GM21619 (cell line): Measurements from ENCODE around the gene RNF123.
"Not testable (repeated sequence)": the region's sequence is repeated elsewhere in the genome, so short reads cannot be mapped to it uniquely, and the experiment has no call there.

Experiments used
- ATAC-seq: cut with Tn5 transposase; IDR thresholded peaks from one replicate; pipeline ENCODE4 v1.9.1; 2021; ENCODE audit not compliant: unreplicated experiment

The RNF123 gene

DNA sequence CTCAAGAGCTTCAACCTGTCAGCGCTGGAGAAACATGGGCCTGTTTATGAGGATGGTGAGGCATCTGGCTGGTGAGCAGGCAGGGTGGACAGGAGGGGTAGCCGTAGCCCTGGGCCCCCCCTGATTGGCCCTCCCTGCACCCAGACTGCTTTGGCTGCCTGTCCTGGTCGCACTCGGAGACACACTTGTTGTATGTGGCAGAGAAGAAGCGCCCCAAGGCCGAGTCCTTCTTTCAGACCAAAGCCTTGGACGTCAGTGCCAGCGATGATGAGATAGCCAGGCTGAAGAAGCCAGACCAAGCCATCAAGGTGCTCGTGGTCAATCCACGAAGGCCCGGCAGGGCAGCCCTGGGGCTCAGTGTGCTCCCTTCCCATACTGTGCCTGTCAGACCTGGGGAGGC lies 13.4 kb upstream of the RNF123 start:
- ATAC-seq, result no peak

DNA sequence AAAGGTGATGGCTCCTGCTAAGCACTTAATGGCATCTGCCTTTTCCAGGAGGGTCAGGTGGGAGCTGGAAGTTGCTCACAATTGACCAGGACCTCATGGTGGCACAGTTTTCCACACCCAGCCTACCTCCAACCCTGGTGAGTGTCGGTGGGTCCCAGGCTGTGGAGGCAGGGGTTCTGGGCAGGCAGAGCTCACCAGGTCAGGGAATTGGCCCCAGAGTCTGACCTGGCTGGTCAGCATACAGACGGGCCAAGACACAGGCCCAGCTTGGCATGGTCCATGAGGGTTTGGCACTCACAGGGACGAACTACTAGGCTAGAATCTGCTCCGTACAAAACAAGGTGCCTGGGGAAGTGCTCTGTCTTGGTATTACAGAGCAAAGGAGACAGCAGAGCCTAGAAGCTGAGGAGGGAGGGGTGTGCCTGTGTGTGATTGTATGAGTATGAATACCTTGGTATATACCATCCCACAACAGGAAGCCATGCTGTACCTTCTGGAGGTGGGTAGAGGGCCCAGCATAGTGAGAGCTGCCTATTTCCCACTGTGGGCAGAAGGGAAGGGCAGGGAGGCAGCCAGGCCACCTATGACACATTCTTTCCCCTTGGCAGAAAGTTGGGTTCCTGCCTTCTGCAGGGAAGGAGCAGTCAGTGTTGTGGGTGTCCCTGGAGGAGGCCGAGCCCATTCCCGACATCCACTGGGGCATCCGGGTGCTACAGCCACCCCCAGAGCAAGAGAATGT lies 8.7 kb upstream of the RNF123 start:
- no peak for ATAC-seq

DNA sequence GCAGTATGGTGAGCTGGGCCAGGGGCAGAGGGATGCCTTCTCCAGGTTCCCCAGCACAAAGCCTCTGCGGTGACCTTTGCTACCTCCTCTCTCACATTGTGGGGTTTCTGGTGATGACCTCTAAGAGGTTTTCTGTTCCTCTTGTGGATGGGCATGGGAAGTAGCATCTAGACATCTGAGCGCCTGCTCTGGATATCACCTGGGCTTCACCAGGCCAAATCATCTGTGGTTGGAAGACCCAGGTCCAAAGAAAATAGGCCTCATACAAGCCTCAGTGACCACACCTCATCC lies 8.2 kb upstream of the RNF123 start:
- ATAC-seq, result no peak

DNA sequence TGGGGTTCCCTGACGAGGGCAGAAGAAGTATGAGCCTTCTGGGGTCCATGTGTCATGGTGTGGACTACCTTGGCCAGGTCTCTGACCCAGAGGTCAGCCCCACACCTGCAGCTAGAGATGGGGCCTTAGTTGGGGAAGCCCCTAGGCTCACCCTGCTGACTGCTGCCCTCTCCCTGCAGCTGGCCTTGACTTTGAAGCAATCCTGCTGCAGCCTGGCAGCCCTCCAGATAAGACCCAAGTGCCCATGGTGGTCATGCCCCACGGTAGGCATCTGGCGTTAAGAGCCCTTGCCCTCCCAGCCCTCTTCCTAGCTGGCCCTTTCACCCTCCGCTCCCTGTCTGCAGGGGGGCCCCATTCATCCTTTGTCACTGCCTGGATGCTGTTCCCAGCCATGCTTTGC lies 7.8 kb upstream of the RNF123 start:
- ATAC-seq, result no peak

DNA sequence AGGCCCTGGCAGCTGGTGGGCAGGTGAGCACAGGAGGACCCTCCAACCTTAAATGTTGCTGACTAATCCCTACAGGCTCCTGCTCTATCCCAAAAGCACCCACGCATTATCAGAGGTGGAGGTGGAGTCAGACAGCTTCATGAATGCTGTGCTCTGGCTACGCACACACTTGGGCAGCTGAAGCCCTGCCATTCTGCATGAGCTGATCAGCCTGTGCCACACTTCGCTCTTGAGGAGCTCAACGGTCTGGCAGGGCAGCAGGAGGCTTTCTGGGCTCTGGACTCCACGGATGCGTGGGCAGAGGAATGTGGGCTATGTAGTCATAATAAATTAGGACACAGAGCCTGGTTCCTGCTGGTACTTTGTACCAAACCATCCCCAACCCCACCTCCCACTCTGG lies 6.2 kb upstream of the RNF123 start:
- ATAC-seq, result no peak

DNA sequence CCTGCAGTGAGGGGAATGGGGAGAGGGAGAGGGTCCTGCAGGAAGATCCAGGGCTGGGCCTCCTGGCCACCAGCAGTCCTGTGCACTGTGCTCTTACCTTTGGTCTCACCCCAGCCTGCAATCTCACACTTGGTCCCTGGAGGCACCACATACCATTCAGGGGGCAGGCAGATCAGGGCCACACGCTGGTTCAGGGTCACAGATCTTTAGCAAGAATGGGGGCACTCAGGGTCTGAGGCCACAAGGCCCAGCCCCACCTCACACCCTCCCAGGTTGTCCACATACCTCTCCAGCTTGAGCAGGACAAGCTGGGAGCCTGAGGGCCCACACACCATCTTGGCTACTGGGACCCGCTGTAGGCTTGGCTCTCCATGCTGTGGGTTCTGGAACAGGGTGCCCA lies 4.9 kb upstream of the RNF123 start:
- ATAC-seq, result not testable (repeated sequence)

DNA sequence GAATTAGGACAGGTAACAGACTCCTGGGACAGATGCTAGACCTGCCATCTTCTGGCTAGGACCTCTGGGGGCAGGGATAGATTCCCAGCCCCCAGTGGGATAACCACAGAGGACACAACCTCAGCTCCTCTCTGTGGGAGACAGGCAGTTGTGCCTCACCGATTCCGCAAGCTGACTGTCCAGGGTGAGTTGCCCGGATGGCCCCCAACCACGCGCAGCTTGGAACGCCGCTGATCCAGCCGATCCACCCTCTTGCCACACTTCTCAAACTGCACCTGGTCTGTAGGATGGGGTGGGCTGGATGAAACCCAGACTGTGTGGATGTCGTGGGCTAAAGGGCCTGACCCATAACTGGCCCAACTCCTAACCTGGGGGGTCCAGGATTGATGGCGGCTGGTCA lies 4.3 kb upstream of the RNF123 start:
- not testable (repeated sequence) for ATAC-seq

DNA sequence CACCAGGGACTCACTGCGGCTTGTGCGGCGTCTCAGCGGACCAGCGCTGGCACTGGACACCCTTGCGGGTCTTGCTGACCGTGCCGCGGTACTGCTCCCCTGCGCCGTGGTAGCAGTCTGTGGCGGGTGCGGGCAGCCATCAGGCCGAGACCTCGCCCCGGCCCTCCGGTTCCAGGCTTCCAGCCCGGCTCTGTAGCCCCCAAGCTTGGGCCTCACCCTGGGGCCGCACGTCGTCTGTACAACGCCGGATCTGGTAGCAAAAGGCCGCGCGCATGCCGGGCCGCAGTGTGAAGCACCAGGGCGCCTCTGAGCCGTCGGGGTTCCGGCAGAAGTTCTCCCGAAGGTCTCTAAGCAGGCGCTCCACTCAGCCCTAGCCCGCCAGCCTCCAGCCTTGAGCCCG lies 3.5 kb upstream of the RNF123 start:
- ATAC-seq, result not testable (repeated sequence)

DNA sequence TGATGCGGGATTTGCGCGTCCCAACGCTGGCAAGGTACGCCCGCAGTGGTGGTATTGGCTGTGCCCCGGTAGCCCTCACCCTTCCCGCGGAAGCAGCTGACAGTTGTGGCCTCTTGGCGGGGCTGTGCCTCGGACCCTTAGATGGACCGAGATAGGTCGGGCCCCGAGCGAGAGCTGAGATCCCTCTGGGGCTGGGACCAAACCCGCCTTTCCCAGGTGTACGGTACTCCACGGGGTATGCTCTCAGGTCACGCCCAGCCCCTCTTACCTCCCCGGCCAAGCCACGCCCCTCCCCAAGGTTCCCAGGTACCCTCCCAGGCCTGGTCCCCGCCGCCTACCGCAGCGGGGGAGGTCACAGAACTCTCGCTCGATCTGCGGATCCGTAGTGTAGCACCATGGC lies 3.0 kb upstream of the RNF123 start:
- ATAC-seq, result not testable (repeated sequence)

DNA sequence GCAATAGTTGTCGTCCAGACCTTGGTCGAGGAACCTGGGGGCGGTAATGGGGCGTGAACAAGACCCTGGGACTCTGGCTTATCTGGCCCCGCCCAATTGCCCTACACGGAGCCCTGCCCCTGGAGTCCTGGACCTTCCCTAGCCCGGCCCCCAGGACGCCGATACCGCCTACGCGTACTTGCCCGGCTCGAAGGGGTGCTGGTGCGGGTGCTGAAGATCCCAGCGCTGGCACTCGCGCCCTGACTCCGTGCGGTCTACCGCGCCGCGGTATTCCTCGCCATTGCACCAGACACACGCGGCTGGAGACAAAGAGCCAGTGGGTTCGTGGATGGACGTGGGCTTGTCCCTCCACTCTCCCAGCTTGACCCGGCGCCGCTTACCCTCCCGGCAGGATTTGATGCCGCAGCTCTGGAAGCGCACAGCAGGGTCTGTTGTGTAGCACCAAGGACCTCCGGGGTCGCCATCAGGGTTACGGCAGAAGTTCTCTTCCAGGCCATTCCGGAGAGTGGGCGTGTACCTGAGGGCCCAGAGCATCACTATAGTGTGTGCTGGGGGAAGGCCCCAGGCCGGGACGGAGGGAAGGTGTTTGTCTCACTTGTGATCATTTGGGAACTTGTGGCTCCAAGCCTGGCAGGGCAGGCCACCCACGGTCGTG lies 2.5 kb upstream of the RNF123 start:
- not testable (repeated sequence) for ATAC-seq

DNA sequence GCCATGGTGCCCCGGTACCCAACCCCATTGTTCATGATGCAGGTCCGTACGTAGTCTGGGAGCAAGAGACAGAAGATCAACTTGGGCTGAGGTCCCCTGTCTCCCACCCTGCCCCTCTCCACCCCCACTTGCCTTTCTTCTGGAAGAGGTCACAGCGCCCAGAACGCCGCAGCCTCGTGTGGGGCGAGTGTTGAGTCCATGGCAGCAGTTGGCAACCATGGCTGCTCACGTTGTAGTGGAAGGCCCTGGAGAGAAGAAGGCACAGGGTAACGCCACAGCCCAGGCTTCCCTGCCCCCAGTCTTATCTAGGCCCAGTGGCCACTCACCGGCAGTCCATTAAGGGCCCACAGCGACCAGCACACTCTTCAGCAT lies 1.9 kb upstream of the RNF123 start:
- ATAC-seq, result not testable (repeated sequence)

DNA sequence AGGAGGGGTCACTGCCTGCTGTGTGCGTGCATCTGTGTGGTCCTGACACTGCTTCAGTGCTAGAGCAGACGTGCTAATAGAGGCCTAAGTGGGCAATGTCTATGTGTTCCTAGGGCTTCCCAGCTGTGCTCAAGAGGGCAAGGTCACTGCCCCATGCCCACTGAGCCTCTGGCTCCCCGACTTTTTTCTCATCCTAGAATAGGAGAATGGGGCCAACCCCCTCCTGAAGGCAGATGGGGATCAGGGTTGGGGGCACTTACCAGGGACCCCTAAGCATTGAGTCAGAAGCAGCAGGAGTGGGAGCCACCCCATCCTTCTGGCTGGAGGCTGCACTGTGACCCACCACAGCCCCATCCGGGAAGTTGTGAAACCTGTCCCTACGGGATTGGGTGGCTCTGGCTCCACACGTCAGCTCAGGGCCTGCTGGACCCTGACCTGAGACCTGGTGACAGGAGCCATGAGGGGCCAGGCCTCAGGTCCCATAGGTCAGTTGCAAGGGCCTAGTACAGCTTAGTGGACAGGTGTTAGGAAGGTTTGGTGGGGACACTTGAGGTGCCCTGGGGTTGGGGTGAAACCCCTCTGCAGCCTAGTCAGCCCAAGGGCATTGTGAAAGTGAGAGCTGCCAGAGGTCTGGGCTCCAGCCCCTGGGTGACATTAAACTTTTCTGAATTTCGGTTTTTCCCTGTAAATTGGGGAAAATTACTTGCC lies 865 bp upstream of the RNF123 start:
- peak; percentile 4 for ATAC-seq

DNA sequence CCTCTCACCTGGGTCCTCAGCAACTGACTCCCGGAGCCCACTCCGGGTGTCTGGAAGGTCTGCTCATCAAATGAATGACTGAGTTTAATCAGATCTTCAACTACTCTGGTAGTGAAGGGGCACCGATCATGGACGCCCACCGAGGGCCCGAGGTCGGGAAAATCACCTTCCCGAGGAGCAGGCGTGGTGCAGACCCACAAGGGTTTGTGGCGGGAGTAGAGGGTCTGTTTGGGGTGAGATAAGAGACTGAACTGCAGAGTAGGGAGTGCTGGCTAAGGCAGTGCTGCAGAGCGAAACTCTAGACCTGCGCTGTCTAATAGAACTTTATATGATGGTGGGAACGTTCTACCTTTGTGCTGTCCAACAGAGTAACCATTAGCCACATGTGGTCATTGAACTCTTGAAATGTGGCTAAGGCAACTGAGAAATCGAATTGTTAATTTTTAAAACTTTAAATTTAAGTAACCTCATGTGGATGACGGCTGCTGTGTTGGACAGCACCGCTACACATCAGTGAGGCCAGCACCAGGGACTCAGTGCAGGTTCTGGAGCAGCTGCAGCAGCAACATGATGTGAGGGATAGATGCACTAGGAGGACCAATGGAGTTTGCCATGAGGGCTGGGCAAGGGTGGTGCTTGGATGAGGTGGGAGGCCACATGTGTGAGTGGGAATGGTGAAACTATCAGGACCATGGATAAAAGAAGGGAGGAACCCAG lies 709 bp downstream of the RNF123 start:
- not testable (repeated sequence) for ATAC-seq

DNA sequence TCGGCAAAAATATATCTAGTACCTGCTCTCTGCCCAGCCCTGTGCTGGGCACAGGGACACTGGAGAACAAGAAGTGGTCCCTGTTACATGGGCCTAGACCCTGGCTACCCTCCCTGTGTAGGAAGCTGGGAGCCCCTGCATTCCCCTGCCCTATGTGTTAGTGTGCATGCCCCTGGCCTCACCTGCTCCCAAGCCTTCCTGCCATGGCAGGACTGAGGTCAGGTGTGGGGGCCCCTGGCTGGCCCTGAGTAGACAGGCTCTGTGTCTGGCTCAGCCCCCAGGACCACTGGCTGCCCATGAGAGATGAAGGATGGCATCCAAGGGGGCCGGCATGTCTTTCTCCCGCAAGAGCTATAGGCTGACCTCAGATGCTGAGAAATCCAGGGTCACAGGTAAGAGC lies 1.5 kb downstream of the RNF123 start:
- not testable (repeated sequence) for ATAC-seq

DNA sequence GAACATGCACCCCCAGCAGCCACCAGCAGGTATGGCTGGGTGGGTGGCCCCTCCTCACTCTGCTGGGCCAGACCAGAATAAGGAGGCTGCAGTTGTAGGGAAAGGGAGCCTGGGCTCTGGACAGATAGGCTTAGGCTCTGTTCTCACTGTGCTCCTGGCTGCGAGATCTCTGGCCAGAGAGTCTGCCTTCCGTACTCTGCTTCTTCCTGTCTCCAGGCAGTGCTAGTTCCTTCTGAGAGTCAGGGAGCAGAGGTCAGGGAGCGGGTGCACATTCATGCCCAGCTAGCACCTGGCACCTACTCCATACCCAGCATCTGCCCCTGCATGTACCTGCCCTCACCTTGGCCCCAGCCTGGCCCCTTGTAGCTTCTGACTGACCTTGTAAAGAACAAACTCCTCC lies 2.1 kb downstream of the RNF123 start:
- not testable (repeated sequence) for ATAC-seq

DNA sequence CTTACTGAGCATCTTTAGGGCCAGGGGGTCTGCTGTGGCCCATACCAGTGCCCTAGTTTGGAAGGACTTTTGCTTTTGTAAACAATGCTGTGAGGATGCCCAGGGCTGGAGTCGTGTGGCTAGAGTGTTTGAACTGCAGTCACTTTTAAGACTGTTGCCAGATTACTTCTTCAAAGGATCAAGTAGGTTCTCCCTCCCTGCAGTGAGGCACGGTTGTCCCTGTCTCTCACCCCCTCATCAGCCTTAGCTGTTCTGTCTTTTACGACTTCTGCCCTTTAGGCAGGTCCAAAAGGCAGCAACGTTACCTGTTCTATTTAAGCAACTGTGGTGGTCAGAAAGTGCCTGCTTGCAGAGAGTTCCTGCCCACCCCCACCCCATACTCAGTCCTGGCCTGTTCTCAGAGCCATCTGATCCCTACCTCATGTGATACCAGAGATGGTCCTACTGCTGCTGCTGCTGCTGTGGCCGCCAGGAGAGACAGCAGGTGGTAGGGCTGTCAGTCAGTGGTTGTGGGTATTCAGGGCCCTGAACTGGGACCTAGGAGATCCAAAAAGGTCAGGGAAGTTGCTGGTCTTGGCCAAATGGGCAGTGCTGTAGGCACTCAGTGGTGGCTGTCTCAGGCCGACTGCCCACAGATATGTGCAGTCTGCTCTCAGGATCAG lies 5.2 kb downstream of the RNF123 start:
- not testable (repeated sequence) for ATAC-seq

DNA sequence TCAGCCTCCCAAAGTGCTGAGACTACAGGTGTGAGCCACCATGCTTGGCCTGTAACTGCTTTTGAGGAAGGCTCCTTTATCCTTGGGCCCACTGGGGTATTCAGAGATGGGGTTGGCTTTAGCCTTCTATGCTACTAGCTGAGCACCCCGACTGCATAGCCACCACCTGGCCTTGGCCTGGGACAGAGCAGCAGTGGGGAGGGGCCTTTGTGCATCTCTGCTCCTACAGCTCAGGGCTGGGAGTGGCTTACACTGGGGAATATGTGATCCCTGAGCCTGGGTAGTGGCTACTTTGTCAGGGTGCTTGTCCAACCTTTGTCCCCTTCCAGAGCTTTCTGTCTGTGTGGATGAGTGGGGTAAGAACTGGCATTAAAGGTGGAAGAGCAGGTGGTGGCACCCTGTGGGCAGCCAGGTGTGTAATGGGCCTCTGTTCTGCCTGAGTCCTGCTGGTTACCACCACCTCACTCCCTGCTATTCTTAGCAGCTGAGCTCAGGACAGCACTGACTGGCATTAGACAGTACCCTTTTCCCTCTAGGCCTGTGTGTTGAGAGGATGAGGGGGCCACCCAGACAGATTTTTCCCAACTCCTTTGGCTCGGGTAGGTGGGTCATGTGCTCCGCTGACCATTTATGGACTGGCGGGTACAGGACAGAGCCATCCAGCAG lies 6.1 kb downstream of the RNF123 start:
- ATAC-seq, result not testable (repeated sequence)

DNA sequence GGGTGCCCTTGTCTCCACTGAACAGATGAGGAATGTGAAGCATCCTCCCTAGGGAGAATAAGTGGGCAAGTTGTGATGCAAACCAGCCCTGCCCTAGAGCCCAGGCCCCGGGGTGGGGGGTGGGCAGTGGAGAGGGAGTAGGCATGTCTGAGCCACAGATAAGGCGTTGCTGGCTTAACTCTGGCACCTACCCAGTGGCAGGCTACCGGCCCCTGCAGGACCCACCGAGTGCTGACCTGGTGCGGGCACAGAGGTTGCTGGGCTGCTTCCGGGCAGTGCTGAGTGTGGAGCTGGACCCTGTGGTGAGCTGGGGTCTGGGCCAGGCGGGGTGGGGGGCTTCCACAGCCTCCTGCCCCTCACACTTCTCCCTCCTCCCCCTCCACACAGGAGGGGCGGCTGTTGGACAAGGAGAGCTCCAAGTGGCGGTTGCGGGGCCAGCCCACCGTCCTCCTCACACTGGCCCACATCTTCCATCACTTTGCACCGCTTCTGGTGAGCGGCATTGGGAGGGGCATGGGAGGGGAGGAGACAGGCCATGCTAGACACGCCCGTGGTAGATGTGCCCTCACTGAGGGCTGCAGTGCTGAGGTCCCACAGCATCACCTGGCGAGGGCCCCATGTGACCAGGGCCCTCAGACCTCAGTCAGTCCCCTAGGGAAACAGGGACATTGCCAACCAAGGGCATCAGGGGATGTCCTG lies 10.1 kb downstream of the RNF123 start:
- ATAC-seq, result no peak

DNA sequence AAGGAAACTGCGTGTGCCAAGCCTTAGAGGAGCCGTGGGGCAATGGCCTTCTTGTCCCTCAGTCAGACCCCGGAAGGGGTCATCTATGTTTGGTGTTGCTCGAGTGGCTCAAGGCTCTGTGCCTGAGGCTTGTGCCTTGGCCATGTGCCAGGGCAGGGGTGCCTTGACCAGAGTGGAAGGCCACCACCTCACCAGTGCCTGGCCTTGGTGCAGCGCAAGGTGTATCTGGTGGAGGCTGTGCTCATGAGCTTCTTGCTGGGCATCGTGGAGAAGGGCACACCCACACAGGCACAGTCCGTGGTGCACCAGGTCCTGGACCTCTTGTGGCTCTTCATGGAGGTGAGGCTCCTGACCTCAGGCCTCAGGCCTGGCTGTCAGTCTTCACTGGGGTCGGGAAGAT lies 10.7 kb downstream of the RNF123 start:
- ATAC-seq, result no peak
